GM18508 (cell line): ENCODE results near the gene CSMD2.

Experiments used
- ATAC-seq: cut with Tn5 transposase; IDR thresholded peaks from one replicate; pipeline ENCODE4 v1.9.1; 2021; ENCODE audit warnings: moderate number of reproducible peaks; ENCODE audit not compliant: insufficient read depth, unreplicated experiment

The CSMD2 gene

GRCh38 chr1:33925586-33925985, 239.4 kb downstream of the CSMD2 start:
- no peak for ATAC-seq

- no peak for ATAC-seq
These were observed 243.7 kb downstream of the CSMD2 start for GRCh38 chr1:33921281-33921680.

DNA sequence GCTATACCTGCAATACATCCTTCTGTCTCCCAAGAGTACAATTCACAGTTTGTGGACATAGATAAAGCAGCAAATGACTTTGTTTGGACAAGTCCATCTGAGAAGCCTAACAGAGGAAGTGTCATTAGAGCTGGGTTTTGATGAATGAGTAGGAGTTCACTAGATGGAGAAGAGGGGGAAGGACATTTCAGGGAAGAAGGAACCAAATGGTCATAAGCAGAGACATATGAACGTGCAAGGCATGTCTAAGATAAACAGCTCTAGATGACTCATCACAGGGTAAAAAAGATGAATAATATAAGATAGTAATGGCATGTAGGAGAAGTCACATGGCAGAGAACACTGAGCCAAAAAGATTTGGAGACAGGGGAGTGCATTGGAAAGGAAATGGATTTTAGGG, 246.7 kb downstream of the CSMD2 start:
- ATAC-seq, result no peak

DNA sequence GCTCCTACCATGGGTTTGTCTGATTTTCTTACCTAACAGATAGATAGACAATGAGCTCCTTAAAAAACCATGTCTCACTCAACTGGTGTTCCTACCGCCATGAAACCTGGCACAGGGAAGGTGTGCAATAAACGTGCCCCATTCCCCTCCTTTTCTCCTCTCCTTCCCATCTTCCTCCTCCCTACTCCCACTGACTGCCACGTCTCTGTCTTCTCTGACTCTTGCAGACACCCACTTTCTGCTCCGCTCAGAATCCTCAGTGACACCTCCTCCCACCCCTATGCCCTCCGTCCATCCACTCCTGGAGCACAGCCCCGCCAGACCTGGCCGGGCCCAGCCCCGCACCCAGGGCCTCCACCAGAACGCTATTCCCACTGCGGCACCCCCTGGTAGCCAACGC, 248.2 kb downstream of the CSMD2 start:
- ATAC-seq, result no peak

DNA sequence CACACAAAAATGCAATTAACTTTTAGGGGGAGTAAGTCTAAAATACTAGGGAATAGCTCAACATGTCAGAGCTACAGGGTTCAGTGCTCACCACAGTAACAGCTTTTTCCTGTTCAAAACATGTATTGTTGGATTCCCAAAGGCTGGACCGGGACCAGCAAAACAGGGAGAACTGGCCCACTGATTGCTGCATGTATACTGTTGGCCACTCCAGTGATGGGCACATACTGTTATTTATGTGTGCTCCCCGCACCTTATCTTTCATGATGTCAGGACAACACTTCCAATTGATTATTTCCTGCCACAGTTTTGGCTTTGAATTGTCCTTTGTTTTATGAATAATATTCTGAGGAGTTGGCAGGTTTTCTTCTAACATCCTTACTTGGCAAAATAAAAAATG, 250.5 kb downstream of the CSMD2 start:
- ATAC-seq, result no peak

DNA sequence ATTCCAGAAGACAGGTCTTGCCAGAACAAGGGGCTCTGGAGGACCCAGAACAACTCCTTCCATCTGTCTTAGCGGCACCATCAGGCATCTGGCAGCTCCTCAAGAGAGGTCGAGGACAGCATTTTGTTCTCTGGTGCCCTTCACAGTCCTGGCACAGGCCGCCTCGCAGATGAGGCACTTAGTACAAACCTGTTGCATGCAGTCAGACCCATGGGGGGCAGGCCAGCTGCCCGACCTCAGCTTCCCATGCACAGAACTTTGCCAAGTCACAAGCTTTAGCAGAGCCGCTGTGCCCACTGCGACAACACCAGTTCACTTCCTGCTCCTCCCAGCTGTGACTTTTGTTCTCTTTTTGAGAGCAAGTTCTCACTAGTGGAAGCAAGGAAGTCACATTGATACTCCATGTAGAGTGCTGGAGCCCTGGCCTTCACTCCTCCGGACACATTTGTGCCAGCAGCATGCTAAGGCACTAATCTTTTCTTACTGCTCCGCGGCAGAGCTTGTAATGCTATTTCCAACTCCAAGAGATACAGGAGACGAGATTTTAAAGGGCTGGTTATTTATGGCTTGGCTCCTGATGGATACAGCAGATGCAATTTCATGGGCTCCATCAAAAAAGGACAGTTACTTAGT, 256.6 kb downstream of the CSMD2 start:
- no peak for ATAC-seq

GRCh38 chr1:33906156-33906555, 258.9 kb downstream of the CSMD2 start:
- no peak for ATAC-seq

DNA sequence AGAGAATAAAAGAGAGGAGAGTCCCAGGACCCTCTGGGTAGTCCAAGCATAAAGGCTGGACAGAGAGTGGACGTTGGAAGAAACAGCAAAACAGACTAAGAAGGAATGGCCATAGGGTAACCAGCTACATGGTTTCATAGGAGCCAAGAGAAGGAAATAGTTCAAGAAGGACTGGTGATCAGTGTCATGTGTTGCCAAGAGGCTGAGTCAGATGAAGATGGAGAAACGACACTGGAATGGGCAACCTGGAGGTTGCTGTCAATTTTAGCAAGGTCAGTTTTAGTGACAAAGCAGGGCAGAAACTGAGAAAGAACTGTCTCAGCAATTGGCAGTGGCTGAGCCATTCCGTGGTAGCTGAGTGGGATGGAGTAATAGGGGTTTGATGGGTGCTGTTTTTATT, 259.8 kb downstream of the CSMD2 start:
- ATAC-seq, result no peak

DNA sequence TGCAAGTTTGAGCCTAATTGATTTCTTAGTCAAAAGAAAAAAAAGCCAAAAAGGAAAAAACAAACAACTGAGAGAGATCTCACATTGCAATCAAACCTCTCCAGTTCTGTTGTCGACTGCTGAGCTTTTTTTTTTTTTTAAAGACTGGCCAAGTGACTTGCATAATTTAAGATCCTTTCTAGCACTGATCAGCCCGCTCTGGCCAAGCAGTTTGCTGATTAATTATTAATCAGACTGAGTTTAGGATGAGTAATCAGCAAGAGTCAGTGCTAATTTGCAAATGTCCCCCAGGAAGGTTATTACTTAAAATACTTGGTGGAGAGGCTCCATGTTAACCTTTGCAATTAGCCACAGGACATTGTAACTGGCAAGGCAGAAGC, 261.8 kb downstream of the CSMD2 start:
- peak; percentile 60 for ATAC-seq

- peak; percentile 69 for ATAC-seq
These were observed 262.4 kb downstream of the CSMD2 start for GRCh38 chr1:33902486-33903209.

GRCh38 chr1:33899746-33900145, 265.3 kb downstream of the CSMD2 start:
- no peak for ATAC-seq

GRCh38 chr1:33898881-33899280, 266.1 kb downstream of the CSMD2 start:
- no peak for ATAC-seq

GRCh38 chr1:33898406-33898805, 266.6 kb downstream of the CSMD2 start:
- ATAC-seq, result no peak

DNA sequence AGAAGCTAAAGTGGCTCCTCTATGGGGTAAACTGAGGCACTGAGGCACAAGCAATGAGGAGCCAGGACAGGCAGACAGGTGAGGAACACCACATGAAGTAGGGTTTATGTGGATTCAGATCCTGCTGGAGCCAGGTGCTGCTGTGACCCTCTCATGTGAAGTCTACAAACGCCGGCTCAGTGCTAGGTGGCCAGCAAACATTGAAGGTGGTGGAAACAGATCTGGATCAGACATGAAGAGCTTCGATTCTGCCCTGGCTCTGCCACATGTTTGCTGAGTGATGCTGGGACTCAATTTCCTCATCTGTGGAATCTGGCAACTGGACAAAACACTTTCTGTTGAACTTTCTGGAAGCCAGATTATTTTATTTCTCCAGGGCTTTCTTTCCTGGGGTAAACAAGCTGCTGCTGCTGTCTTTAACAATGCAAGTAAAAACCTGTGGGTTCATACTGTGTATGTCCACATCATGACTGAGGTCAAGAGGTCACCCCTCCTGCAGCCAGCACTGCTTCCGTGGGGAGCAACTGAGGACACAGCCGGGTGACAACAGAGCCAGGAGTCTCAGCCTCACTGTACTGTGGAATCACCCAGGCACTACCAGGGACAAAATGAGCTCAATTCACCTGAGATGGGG, 267.8 kb downstream of the CSMD2 start:
- ATAC-seq, result no peak

GRCh38 chr1:33895976-33896375, 269.1 kb downstream of the CSMD2 start:
- ATAC-seq, result no peak

DNA sequence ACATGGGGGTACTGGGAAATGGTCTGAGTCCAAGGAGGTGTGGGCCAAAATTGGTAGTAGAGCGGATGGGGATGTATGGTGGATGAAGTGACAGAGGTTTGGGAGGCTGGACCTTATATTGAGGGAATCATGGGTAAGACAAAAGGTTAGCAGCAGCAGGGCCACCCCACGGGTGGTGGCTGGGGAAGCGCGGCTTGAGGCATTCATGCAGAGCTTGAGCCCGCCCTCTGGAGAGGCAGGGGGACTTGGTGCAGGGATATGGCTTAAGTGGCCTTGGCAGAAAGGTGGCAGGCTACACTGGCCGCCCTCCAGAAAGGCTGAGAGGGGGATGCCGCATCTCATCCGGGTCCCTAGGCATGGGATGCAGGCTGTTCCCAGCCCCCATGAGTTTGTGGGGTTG, 269.6 kb downstream of the CSMD2 start:
- no peak for ATAC-seq

GRCh38 chr1:33893147-33893830, 271.7 kb downstream of the CSMD2 start:
- ATAC-seq, result no peak

DNA sequence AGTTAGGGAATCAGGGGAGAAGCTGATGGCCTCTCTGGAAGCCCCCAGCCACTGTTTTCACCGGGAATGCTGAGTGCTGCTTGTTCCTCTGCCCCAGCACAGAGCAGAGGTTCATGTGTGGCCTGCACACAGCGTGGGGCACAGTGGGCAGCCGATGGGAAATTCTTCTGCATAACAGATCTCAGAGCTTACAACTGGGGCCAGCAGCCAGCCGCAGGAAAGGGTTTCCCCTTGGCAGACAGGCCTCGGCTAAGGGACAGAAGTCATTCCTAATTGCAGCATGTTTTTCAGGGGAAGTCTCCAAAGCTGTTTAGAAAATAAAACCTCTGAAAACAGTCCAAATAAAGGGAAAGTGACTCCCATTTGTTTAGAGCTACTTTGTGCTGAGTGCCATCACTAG, 278.5 kb downstream of the CSMD2 start:
- no peak for ATAC-seq

- no peak for ATAC-seq
These were observed 284.7 kb downstream of the CSMD2 start for GRCh38 chr1:33880305-33880704.

DNA sequence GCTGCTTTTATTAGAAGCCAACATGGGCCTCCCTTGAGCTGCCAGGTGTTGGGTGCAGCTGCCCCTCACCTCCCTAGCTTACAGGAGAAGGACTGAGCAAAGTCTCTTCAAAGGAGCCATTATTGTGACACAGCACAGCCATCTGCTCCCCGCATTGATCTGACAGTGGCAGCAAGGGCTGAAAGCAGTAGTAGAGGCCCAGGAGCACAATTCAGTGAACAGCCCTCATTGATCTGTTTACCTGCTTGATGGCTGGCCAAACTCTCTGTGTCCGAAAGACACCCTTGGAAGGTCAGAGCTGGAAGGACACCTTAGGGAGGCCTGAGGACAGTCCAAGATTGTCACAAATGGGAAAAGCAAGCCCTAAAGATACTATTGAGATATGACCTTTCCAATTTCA, 286.6 kb downstream of the CSMD2 start:
- no peak for ATAC-seq

DNA sequence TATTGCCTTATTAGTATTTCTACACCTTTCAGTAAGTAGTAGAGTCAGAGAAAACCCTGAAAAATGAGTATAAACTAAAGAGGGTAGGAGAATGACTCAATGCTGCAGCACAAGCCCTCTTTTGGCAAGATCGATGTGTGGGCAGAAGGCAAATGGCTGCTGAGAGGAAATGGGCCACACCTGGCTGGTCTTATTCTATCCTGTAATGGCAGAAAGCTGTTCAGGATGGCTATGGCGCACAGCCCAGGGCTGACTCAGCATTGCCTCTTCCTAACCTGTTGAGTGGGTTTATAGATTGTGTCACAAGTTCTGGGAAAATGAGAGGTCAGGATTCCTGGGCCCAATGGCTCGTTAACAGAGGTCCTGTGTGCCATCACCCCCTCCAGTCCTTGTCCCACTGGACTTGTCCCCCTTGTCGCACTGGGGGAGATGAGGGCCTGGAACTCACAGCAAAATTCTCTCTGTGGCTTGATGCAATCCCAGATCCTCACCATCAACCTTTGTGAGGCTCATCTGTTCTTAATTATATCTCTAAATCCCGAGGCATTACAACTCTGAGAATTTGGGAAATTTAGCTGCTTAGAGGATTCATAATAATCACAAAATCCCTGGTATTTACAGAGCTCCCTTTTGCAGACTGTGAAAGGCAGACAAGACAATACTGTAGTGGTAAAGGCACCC, 287.9 kb downstream of the CSMD2 start:
- no peak for ATAC-seq
